Neural progenitor cell (in vitro differentiated cells): ENCODE data around the gene EPHX1.

Experiments used
- CTCF ChIP-seq: fragments of 200-600 bp; sonication (generic); IDR thresholded peaks from 2 replicates; pipeline ENCODE4 v1.5.1; 2017; ENCODE audit warnings: antibody characterized with exemption, mild to moderate bottlenecking
- EZH2 ChIP-seq: fragments of 200-600 bp; sonication (generic); IDR thresholded peaks from 2 replicates; pipeline ENCODE4 v1.6.1; 2017; ENCODE audit warnings: antibody characterized with exemption, mild to moderate bottlenecking, moderate library complexity
- EZH2phosphoT487 ChIP-seq: fragments of 200-600 bp; sonication (generic); IDR thresholded peaks from 2 replicates; pipeline ENCODE4 v1.6.1; 2017; ENCODE audit warnings: antibody characterized with exemption

- no peak for TF ChIP-seq CTCF
- no peak for TF ChIP-seq EZH2phosphoT487
- TF ChIP-seq EZH2 = no peak
Measured at GRCh38 chr1:225876900-225877510, 67.1 kb downstream of the EPHX1 start.
